C4-2B (cell line): ENCODE data around the gene NFIB.
A peak's percentile ranks its signal among the peaks of the same experiment; 100 is the strongest.

ENCODE experiments used
- H3K27ac ChIP-seq: fragments of 450-650 bp; 2 replicates; pipeline ENCODE4 v1.5.1; 2017
- CTCF ChIP-seq: fragments of 450-650 bp; conservative IDR thresholded peaks from 2 replicates; pipeline ENCODE4 v1.5.1; 2017; ENCODE audit warnings: mild to moderate bottlenecking
- ZFX ChIP-seq: fragments of 450-650 bp; IDR thresholded peaks from 2 replicates; pipeline ENCODE4 v1.6.1; 2017

NFIB gene

GRCh38 chr9:14313378-14313940 is 482 bp downstream of the NFIB start:
- TF ChIP-seq CTCF (no peak), ZFX (no peak; the same call in 1 of the 2 replicates)
- H3K27ac ChIP-seq = peak overlapping the region; percentile 95

- peak overlapping the region; percentile 95 for H3K27ac ChIP-seq
Observed at GRCh38 chr9:14312719-14313377, 1.1 kb downstream of the NFIB start.

GRCh38 chr9:14311956-14312685 is 1.8 kb downstream of the NFIB start:
- no peak overlapping the region; the same call in 1 of the 2 replicates for H3K27ac ChIP-seq
- TF ChIP-seq ZFX (no peak), CTCF (no peak)

More at GRCh38 chr9:14312719-14313377, 1.1 kb downstream of the NFIB start:
- TF ChIP-seq ZFX (peak; percentile 49), CTCF (no peak)

- no peak for TF ChIP-seq CTCF
- no peak for TF ChIP-seq ZFX
- H3K27ac ChIP-seq = no peak overlapping the region
Observed at GRCh38 chr9:14311171-14311949, 2.6 kb downstream of the NFIB start.

- no peak overlapping the region for H3K27ac ChIP-seq
- TF ChIP-seq ZFX (no peak), CTCF (no peak)
Observed at GRCh38 chr9:14310311-14310710, 3.6 kb downstream of the NFIB start.

- no peak overlapping the region for H3K27ac ChIP-seq
- TF ChIP-seq ZFX (no peak), CTCF (no peak)
Observed at GRCh38 chr9:14309403-14309802, 4.5 kb downstream of the NFIB start.

GRCh38 chr9:14308853-14309145 is 5.1 kb downstream of the NFIB start:
- TF ChIP-seq CTCF (no peak), ZFX (no peak)
- H3K27ac ChIP-seq = no peak overlapping the region
